Renal pelvis (tissue), 4 donors: ENCODE measurements around the gene AUH. TPM values are rescaled to one million over a fixed set of nuclear protein-coding genes. Genes with fewer than 3 reads are reported as not detected.

Experiments used
- DNase-seq: peaks from one replicate; pipeline ENCODE4 v3.0.0-alpha.2; 2013
- polyA plus RNA-seq, 3 donors: library from polyadenylated mRNA; unstranded; fragments of 120-200 nt; gene quantifications; one replicate each; pipeline ENCODE4 v1.2.1, GENCODE V29; 2013; ENCODE audit not compliant: insufficient read length in 3 of 3

The AUH gene
- polyA plus RNA-seq, 3 donors: 32.2 to 40.8 (median 40.3) TPM

DNA sequence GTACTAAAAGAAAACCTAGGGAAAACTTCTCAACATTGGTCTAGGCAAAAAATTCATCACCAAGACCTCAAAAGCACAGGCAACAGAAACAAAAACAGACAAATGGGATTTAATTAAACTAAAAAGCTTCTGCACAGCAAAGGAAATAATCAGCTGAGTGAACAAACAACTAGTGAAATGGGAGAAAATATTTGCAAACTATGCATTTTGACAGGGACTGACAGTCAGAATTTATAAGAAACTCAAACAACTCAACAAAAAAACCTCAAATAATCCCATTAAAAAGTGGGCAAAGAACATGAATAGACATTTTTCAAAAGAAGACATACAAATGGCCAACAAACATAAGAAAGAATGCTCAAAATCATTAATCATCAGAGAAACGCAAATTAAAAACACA is 189.4 kb downstream of the AUH start:
- no peak for DNase-seq

DNA sequence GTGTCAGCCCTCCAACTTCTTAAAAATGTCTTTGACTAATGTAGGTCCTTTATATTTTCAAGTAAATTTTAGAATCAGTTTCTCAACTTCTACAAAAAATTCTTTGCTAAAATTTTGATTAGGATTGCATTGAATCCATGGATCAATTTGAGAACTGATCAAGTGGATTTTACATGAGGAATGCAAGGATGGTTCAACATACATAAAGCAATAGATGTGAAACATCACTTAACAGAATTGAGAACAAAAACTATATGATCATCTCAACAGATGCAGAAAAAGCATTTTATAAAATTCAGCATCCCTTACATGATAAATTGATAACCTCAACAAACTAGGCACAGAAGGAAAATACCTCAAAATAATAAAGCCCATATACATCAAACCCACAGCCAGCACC is 190.8 kb downstream of the AUH start:
- DNase-seq: no peak

DNA sequence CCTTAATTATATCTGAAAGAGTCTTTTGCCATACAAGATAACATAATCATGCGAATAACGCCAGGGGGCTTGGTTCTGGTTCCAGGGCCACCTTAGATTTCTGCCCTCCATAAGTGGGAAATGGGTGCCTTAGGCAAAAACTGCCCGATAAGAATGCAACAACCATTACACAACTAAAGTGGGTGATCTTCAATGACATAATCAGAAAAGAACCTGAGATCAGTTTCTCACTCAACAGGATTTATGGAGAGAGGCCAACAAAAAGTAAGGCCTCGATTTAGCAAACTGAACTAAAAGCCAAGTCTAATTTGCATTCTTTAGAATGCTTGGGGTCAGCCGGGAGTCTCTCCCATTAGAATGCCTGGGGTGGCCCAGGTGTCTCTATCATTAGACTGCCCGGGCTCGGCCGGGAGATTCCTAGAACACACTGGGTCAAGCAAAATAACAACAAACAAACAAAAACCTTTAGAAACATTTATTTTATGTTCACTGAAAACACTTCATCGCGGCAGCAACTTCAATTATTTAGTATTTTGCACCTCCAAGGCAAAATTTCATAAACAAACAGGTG is 194.8 kb downstream of the AUH start:
- no peak for DNase-seq

DNA sequence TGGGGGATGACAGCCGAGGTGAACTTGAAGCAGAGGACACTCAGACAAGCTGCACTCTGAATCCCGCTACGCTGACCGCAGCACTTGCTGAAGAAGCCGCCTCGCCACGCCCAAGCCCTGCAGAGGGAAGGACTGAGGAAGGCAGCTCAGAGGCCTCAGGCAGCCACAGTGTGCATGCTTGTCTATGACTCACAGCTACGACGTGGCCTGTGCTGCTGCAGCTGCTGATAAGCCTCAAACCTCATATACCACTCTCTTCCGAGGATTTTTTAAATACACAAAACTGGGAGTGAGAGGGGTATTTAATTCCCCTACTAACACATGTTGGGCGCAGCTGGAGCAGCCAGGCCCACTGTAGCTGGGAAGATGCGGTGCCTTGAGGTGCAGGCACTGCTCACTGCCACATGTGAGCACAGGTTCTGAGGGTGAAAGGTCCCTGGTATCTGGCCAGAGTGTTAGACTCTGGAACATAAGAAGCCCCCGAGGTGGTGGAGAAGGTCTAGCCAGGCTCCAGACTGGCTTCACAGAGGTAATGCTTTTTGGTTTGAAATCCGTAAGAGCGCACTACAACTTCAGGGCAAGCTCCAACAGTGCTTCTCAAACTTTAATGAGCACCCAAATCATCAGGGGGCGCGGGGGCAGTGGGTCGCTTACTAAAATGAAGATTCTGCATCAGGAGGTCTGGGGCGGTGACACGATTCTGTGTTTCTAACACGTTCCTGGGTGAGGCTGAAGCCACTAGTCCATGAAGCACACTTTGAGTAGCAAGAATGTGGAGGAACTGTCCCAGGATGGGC is 196.8 kb downstream of the AUH start:
- no peak for DNase-seq

Other genes with a start within 250 kb of the AUH start
- 10 to 100 TPM; 27.0 to 33.0 (median 30.0) TPM for gene NFIL3, start 61.9 kb upstream of the AUH start, polyA plus RNA-seq